Cardiac fibroblast (primary cell): ENCODE data around the gene COPS6.
A peak's percentile ranks its signal among the peaks of the same experiment; 100 is the strongest.

Experiments
- DNase-seq, 2 donors: peaks; one replicate each; pipeline versions ENCODE4 v3.0.0 to v3.0.0-alpha.2; 2010; ENCODE audit warnings: low read depth in 2 of 2
- H3K4me3 ChIP-seq, 2 donors: replicated peaks in 1 of 2; 1 replicate in 1 of 2; 2 replicates in 1 of 2; pipeline ENCODE4 v1.5.1; 2011; ENCODE audit warnings: low read depth in 2 of 2, low read length in 2 of 2, mild to moderate bottlenecking in 2 of 2, moderate library complexity in 1 of 2
- TF ChIP-seq, protein P1 (sequence below): IDR thresholded peaks from one replicate; pipeline ENCODE4 v1.5.1; 2011; ENCODE audit warnings: low read depth, mild to moderate bottlenecking, low read length, inconsistent platforms

The COPS6 gene

DNA sequence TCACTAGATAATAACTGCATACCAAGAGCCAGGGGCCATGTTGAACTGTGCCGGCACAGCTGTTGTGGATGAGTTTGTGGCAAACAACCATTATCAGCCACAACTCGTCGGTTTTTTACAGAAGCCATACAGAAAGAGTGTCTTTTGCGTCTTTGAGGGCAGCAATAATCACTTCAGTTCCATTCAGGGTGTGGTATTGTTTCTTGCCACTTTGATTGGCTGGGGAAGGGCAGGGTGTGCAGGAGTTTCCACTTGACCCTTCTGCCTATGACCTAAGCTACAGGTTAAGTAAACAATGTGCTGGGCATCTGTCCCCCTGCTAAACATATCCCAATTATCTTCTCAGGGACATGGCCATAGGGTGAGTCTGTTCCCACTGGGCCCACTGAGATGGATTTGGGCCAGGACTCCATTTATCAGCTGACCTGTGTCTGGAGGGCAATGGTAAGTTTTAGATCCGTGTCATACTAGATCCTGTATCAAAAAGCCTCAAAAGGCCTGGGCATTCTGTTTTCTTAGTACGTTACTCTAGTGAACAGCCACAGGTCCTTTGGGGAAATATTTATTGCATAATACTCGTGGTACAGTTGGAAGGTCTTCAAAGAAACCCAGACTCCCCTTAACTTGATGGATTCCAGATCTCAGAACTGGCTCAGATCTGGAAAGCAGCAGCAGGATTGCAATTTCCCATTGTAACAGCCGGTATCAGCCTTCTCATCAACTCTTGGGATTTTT lies 23.1 kb upstream of the COPS6 start:
- TF ChIP-seq, protein P1, sequence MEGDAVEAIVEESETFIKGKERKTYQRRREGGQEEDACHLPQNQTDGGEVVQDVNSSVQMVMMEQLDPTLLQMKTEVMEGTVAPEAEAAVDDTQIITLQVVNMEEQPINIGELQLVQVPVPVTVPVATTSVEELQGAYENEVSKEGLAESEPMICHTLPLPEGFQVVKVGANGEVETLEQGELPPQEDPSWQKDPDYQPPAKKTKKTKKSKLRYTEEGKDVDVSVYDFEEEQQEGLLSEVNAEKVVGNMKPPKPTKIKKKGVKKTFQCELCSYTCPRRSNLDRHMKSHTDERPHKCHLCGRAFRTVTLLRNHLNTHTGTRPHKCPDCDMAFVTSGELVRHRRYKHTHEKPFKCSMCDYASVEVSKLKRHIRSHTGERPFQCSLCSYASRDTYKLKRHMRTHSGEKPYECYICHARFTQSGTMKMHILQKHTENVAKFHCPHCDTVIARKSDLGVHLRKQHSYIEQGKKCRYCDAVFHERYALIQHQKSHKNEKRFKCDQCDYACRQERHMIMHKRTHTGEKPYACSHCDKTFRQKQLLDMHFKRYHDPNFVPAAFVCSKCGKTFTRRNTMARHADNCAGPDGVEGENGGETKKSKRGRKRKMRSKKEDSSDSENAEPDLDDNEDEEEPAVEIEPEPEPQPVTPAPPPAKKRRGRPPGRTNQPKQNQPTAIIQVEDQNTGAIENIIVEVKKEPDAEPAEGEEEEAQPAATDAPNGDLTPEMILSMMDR, result no peak
- no peak overlapping the region for H3K4me3 ChIP-seq
- DNase-seq, result peak; percentile 76 to 92

DNA sequence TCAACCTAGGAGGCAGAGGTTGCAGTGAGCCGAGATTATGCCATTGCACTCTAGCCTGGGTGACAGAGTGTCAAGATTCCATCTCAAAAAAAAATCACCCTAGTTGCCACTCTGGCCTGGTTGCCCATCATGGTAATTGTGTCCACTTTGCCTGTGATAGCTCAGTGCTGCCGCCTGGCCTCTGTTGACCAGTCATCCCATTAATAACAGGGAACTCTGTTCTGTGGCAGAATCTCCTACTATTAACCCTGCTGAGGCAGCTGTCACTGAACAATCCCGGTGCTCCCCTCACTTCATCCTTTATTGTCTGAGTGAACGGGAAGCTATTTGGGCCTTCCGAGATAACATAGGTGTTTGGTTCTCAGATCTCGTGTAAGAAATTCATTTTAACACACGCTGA lies 21.8 kb upstream of the COPS6 start:
- H3K4me3 ChIP-seq, result no peak overlapping the region
- no peak for DNase-seq
- TF ChIP-seq, protein P1, result no peak

DNA sequence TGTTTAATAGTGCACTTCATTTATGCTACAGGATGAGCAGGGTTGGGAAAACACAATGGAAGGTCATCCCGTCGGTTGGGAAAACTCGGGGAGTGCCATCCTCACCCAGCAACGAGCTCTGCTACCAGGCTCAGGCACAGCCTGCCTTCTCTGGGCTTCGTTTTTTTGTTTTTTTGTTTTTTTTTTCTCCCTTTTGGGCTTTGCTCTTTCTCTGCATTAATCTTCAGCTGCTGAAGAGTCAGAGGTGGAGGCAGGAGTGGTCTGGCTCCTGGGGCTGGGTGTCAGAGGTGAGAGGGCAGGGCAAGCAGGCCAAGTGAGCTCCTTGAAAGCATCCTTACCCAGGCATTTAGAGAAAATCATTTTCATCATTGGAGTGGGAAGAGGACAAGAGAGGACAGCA lies 18.8 kb upstream of the COPS6 start:
- no peak for DNase-seq
- no peak overlapping the region for H3K4me3 ChIP-seq
- TF ChIP-seq, protein P1, result no peak

DNA sequence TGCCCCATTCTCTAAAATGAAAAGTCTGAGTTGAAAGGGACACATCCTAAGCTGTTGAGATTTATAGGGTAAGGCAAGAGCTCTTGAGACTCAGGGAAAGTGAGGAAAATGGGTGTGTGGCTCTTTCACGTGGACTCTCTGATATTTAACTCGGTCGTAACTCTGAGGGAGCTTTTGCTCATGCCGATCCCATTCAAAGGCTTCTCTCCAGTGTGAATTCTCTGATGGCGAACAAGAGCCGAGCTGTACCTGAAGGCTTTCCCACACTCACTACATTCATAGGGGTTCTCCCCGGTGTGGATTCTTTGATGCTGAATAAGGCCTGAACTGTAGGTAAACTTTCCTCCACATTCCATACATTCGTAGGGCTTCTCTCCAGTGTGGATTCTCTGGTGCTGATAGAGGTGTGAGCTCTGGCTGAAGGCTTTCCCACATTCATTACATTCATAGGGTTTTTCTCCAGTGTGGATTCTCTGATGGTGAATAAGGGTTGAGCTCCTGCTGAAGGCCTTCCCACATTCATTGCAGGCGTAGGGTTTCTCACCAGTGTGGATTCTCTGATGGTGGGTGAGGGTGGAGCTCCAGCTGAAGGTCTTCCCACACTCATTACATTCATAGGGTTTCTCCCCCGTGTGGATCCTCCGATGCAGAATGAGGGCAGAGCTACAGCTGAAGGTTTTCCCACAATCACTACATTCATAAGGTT lies 17.6 kb upstream of the COPS6 start:
- TF ChIP-seq, protein P1, result no peak
- no peak overlapping the region for H3K4me3 ChIP-seq

DNA sequence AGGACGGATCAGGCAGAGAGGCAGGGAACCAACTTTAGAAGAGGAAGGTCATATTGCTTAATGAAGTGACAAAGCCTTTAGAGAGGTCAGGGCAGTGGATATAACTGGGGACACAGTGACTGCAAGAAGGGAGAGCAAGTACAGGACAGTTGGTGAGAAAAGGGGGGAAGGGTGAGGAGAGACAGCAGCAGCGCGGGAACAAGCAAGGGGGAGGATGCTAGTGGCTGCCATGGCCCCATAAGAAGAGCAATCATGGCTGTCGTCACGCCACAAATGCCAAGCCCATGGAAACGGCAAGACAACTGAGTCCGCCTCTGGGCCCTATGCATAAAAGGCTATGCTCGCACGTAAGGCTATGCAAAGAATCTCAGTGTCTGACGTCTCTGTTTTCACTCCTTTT lies 16.3 kb upstream of the COPS6 start:
- DNase-seq, result no peak
- TF ChIP-seq, protein P1, result no peak
- no peak overlapping the region for H3K4me3 ChIP-seq

More for the DNA sequence above, 17.6 kb upstream of the COPS6 start:
- DNase-seq, result no peak

DNA sequence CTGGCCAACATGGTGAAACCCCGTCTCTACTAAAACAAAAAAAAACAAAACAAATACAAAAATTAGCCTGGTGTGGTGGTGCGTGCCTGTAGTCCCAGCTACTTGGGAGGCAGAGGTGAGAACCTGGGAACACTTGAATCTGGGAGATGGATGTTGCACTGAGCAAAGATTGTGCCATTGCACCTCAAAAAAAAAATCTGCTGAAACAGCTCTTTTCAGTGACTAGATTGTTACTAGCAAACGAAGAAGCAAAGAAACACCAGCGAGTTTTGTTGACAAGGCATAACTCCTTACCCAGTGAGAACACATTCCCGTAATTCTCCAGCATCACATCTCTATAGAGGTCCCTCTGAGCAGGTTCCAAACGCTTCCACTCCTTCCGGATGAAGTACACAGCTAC lies 13.9 kb upstream of the COPS6 start:
- DNase-seq, result no peak
- no peak overlapping the region for H3K4me3 ChIP-seq
- TF ChIP-seq, protein P1, result no peak
